Lower lobe of right lung (tissue), 2 donors: ENCODE data around the gene BTNL8. TPM values are rescaled to one million over a fixed set of nuclear protein-coding genes. Genes with fewer than 3 reads are reported as not detected.

ENCODE experiments used
- ATAC-seq, 2 donors: fragments of 200-7000 bp; cut with Tn5 transposase; one replicate each; pipeline ENCODE4 v1.9.1; 2020 to 2022; ENCODE audit warnings: mild to moderate bottlenecking in 2 of 2, moderate library complexity in 2 of 2
- DNase-seq: peaks from one replicate; pipeline ENCODE4 v3.0.0-alpha.2; 2020
- H3K27ac ChIP-seq: fragments of 200-600 bp; one replicate; pipeline ENCODE4 v1.8.0; 2022
- H3K27me3 ChIP-seq: fragments of 200-600 bp; one replicate; pipeline ENCODE4 v1.8.0; 2022; ENCODE audit warnings: low read depth
- H3K36me3 ChIP-seq: fragments of 200-600 bp; one replicate; pipeline ENCODE4 v1.8.0; 2022; ENCODE audit warnings: mild to moderate bottlenecking
- H3K4me1 ChIP-seq: fragments of 200-600 bp; one replicate; pipeline ENCODE4 v1.8.0; 2022
- H3K4me3 ChIP-seq: fragments of 200-600 bp; one replicate; pipeline ENCODE4 v1.8.0; 2022; ENCODE audit warnings: mild to moderate bottlenecking
- H3K9me3 ChIP-seq: fragments of 200-600 bp; one replicate; pipeline ENCODE4 v1.8.0; 2022
- intact Hi-C: fragments of 100-400 bp; cut with DNase I; formaldehyde crosslinking; loops from one replicate; pipeline ENCODE4 v1.11.0; 2022
- total RNA-seq: library from RNA; stranded (reverse); fragmentation: NEBNext Ultra II Directional; extraction: Animal tissue kit (Norgen Biotek cat#: 25700); gene quantifications from one replicate; pipeline ENCODE4 v1.2.1, GENCODE V29; 2021
- TF ChIP-seq, protein P1 (sequence below): fragments of 200-600 bp; IDR thresholded peaks from one replicate; pipeline ENCODE4 v1.8.0; 2022; ENCODE audit warnings: antibody characterized with exemption, mild to moderate bottlenecking
- donor health status: DM: no; HTN: yes; CAD: no; lungs with severe emphysema.

Gene BTNL8
- total RNA-seq, 1 donor from 2014 or later = 5.3 TPM

DNA sequence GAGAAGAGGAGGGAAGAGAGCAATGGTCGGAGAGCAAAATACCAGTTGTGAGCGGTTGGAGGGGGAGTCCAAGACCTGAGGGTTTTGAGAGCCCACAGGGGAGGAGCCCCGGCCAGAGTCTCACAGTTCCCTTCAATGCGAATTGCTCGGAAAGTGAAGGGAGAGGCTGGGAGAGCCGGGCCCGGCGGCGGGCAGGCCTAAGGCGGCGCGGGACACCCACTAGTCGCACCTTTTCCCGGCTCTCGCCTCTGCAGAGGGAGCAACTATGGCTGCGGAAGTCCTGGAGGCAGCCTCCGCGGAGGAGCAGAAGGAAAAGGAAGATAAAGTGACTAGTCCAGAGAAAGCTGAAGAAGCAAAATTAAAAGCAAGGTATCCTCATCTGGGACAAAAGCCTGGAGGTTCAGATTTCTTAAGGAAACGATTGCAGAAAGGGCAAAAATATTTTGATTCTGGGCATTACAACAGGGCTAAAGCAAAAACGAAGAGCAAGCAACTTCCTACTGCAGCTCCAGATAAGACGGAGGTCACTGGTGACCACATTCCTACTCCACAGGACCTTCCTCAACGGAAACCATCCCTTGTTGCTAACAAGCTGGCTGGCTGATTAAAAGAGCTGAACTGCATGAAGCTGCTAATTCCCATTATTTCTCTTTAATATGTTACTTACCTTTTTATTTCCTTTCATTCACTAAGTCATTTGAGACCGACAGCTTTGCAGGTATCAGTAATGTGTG lies 83.2 kb downstream of the BTNL8 start:
- Histone ChIP-seq H3K4me3 (no peak overlapping the region), H3K36me3 (no peaks in the 10 kb centered on the region), H3K27me3 (no peaks in the 10 kb centered on the region), H3K4me1 (no peaks in the 10 kb centered on the region), H3K27ac (no peak overlapping the region), H3K9me3 (no peaks in the 10 kb centered on the region)
- ATAC-seq (no peak), DNase-seq (no peak)
- intact Hi-C loops = no loop called here
- TF ChIP-seq, protein P1, sequence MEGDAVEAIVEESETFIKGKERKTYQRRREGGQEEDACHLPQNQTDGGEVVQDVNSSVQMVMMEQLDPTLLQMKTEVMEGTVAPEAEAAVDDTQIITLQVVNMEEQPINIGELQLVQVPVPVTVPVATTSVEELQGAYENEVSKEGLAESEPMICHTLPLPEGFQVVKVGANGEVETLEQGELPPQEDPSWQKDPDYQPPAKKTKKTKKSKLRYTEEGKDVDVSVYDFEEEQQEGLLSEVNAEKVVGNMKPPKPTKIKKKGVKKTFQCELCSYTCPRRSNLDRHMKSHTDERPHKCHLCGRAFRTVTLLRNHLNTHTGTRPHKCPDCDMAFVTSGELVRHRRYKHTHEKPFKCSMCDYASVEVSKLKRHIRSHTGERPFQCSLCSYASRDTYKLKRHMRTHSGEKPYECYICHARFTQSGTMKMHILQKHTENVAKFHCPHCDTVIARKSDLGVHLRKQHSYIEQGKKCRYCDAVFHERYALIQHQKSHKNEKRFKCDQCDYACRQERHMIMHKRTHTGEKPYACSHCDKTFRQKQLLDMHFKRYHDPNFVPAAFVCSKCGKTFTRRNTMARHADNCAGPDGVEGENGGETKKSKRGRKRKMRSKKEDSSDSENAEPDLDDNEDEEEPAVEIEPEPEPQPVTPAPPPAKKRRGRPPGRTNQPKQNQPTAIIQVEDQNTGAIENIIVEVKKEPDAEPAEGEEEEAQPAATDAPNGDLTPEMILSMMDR = no peak

DNA sequence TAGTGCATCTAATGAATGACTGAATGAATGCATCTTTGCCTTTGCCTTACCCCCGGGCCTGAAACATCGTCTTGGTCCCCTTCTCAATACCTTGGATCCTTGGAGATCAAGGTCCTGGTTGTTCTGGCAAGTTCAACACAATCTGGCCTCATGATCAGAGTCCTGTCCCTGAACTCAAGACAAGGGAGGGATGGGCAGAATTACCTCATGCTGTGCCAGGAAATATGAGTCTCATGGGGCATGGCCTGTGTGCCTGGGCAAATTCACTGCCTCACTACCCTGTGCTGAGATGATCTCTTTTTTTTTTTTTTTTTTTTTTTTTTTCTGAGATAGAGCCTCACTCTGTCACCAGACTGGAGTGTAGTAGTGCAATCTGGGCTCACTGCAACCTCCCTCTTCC lies 89.1 kb downstream of the BTNL8 start:
- no peak overlapping the region for H3K27ac ChIP-seq
- intact Hi-C loops = no loop called here
- ATAC-seq = no peak
- H3K27me3 ChIP-seq = no peaks in the 10 kb centered on the region
- H3K4me1 ChIP-seq = no peaks in the 10 kb centered on the region
- TF ChIP-seq, protein P1 = no peak
- H3K4me3 ChIP-seq = no peak overlapping the region
- H3K9me3 ChIP-seq = no peaks in the 10 kb centered on the region
- H3K36me3 ChIP-seq = no peaks in the 10 kb centered on the region
- DNase-seq = no peak

DNA sequence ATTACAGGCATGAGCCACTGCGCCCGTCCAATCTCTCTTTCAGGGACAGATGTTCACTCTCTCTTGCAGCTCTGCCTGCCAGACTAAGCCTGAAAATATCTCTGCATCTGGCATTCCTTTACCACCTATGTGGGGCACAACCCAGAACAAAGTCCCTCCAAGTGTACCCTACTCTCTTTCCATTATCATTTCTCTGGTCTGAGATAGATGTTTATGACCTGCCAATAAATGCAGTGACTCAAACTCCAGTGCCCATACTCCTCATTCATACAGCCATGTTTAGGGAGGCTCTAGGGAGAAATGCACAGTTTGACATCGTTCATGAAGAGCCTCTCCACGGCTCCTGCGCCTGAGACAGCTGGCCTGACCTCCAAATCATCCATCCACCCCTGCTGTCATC lies 89.6 kb downstream of the BTNL8 start, which contains the start of gene BTNL3:
Gene BTNL3, plus strand, starts transcription at position 255 of the 400 bp plus-strand sequence. CDS start 183 bp downstream, outside the sequence.
- TF ChIP-seq, protein P1 = no peak
- H3K4me1 ChIP-seq = no peaks in the 10 kb centered on the region
- intact Hi-C loops = no loop called here
- H3K36me3 ChIP-seq = no peaks in the 10 kb centered on the region
- no peaks in the 10 kb centered on the region for H3K27me3 ChIP-seq
- H3K27ac ChIP-seq = no peak within 1 kb of the TSS
- no peak for ATAC-seq
- DNase-seq = no peak
- no peak within 1 kb of the TSS for H3K4me3 ChIP-seq
- H3K9me3 ChIP-seq = no peaks in the 10 kb centered on the region

DNA sequence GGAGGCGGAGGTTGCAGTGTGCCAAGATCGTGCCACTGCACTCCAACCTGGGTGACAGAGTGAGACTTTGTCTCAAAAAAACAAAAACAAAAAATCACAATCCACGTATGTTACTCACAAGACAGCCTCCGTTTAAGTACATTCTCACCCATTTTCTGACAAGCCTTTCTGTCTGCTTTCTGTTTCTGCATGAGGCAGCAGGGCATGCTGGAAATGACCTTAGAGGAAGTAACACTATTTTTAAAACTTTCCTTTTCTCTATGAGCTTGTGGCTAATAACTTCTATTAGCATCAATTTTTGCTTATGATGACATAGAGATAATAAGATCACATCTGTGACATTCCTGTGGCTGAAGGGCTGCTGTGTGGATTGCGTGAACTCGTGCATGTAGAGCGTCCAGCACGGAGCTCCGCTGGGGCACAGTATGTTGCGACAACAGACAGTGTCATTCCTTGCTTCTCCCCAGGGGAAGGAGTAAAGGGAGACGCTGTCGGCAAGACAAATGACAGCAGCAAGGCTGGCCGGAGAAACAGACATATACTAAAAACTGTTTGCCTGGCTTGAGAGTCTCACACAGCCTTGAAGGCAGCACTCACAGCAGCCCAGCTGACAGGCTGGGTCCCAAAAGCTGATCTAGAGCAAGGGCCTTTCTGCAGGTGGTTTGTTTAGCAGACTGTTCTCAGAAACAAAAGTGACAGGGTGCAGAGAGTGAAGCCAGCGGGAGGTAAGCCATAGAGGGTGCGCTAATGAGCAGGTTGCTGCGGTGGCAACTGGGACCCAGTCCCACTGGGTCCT lies 91.3 kb downstream of the BTNL8 start:
- no peak for DNase-seq
- Histone ChIP-seq H3K4me1 (no peaks in the 10 kb centered on the region), H3K36me3 (no peaks in the 10 kb centered on the region), H3K27me3 (no peaks in the 10 kb centered on the region), H3K4me3 (no peak overlapping the region), H3K9me3 (no peaks in the 10 kb centered on the region), H3K27ac (no peak overlapping the region)
- TF ChIP-seq, protein P1 = no peak
- intact Hi-C loops = no loop called here
- ATAC-seq = no peak

DNA sequence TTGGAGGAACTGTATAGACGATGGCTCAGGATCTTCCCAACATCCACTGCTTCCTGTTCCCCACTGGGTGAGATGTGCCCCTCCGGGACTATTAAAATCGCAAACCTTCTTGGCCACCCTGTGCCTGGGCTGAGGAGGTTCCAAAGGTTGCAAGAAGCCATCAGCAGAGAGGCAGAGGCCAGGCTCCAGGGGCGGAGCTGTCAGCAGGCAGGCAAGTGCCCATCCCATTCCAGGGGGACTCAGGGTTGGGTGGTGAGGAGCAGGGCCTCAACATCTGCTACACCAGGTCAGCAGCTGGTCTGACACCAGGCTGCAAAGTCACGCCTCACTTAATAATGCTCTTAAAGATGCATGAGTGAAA lies 91.9 kb downstream of the BTNL8 start:
- no peak for ATAC-seq
- intact Hi-C loops = no loop called here
- Histone ChIP-seq H3K9me3 (no peaks in the 10 kb centered on the region), H3K27ac (no peak overlapping the region), H3K27me3 (no peaks in the 10 kb centered on the region), H3K36me3 (no peaks in the 10 kb centered on the region), H3K4me1 (no peaks in the 10 kb centered on the region), H3K4me3 (no peak overlapping the region)
- DNase-seq = no peak
- TF ChIP-seq, protein P1 = no peak

Other genes starting within 250 kb of the BTNL8 start
- 24.8 TPM for gene FLT4, start 249.6 kb upstream of the BTNL8 start, total RNA-seq
- not detected for gene OR2Y1, start 159.1 kb upstream of the BTNL8 start, total RNA-seq
- gene MGAT1, start 96.4 kb upstream of the BTNL8 start, total RNA-seq = 241 TPM
- gene ZFP62, start 37.9 kb upstream of the BTNL8 start, total RNA-seq = 28.3 TPM
- not detected for gene BTNL3, start 89.7 kb downstream of the BTNL8 start, total RNA-seq
- gene BTNL9, start 141.1 kb downstream of the BTNL8 start, total RNA-seq = 125 TPM
- not detected for gene OR2V1, start 232.0 kb downstream of the BTNL8 start, total RNA-seq
- not detected for gene OR2V2, start 248.4 kb downstream of the BTNL8 start, total RNA-seq